HFF-Myc (cell line): ENCODE data around the gene GMPR2.

Experiments
- DNase-seq: peaks from one replicate; pipeline ENCODE4 v3.0.0-alpha.2; 2011; ENCODE audit warnings: low read depth; ENCODE audit errors: extremely low read depth
- H3K4me3 ChIP-seq: replicated peaks from 2 replicates; pipeline ENCODE4 v1.5.1; 2011; ENCODE audit warnings: low read depth, mild to moderate bottlenecking, control low read depth, low read length
- CTCF ChIP-seq: IDR thresholded peaks from 2 replicates; pipeline ENCODE4 v1.5.1; 2012; ENCODE audit warnings: mild to moderate bottlenecking, low read depth, low read length, control low read depth; ENCODE audit errors: missing control alignments

The GMPR2 gene

DNA sequence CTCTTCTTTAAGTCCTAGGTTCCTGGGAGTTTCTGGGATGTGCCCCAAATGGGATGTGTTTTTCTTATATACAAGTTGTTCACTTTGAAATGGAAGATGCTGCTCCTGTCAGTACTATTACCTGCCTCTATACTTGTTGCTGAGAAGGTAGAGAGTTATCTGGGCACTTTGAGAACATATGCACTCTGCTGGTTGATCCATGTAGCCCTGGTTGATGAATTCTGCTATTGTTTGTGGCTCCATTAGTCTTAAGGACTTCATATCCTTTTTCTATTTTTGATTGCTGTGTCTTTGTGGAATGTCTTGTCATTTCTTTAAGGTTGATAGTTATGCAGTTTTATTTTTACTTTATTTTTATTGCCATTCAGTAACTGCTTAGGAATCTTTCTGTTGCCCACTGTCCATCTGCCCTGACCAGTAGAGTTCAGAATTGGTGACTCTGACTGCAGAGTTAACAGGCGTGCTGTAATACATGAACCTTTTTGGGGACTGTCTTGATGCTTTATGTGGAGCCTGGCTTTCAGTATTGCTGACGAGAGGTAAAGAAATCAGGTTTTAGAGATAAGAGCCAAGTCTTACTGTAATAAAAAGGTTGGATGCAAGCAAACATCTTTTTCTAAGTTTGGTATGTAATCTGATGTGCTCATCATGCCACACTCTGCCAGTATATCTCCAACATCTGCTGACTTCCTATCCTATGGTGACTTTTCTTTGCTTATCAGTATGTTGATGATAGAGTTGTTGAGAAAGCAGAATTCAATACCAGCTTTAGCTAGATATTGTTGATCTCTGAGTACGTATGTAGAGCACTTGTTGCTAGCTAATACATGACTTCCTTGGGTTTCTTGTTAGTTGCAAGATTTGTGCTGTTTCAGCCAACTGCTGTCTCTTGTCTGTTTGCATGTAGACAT is 1.6 kb downstream of the GMPR2 start:
- DNase-seq, result no peak
- TF ChIP-seq CTCF, result no peak

GRCh38 chr14:24235804-24236688 is 3.3 kb downstream of the GMPR2 start:
- no peak for TF ChIP-seq CTCF
- H3K4me3 ChIP-seq, result no peak overlapping the region

More for the DNA sequence above, 1.6 kb downstream of the GMPR2 start:
- peak overlapping the region; percentile 92 for H3K4me3 ChIP-seq

DNA sequence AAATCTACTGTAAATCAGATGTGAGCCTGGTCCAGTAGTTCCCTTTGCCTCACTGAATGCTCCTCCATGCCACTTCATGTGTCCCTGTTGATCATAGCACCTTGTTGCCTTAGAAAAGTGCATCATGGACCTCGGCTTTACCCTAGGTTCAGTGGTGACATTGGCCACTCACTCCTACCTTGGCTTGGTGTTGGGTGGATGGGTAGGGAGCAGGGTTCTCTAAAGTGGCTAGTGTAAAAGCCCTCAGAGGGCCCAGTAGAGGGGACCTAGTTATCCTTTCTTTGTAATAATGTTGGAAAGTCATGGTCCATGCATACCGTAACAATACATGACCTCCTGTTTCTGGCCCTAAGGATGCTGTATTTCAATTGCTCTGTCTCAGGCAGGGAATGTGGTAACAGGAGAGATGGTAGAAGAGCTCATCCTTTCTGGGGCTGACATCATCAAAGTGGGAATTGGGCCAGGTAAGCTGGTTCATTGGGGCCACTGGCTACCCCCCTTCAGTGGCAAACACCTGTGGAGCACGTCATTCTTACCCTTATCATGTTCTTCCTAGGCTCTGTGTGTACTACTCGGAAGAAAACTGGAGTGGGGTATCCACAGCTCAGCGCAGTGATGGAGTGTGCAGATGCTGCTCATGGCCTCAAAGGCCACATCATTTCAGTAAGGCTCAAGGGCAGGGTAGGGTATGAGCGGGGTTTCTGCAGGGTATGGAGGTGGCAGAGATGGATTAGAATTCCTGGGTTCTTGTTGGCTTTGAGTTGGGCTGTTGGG is 4.1 kb downstream of the GMPR2 start:
- TF ChIP-seq CTCF, result no peak
- H3K4me3 ChIP-seq, result no peak overlapping the region
- DNase-seq, result no peak

More at GRCh38 chr14:24235804-24236688, 3.3 kb downstream of the GMPR2 start:
- DNase-seq, result no peak

DNA sequence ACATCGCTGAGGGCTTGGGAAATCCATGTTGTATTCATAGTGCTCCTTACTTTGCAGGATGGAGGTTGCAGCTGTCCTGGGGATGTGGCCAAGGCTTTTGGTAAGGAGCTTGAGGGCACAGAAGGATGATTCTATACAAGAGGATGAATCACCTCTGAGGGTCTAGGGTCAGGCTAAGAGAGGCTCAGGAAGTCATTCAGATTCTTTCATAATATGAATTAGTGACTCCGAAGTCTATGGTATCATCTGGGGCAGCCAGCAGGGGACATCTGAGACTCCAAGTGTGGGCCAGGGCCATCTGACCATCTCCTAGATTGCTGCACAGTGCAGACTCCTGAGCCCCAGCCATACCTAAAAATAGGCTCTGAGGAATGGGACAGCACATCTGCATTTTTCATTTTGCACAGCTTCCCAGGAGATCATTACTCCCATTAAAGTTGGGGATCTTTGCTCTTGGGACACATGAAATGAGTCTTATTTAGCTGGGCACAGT is 4.8 kb downstream of the GMPR2 start:
- no peak for DNase-seq
- no peak for TF ChIP-seq CTCF
- no peak overlapping the region for H3K4me3 ChIP-seq

- no peak for DNase-seq
- TF ChIP-seq CTCF, result no peak
Observed at GRCh38 chr14:24238123-24238522, 5.4 kb downstream of the GMPR2 start.

GRCh38 chr14:24238527-24239037 is 5.9 kb downstream of the GMPR2 start:
- H3K4me3 ChIP-seq, result no peak overlapping the region
- no peak for TF ChIP-seq CTCF
- DNase-seq, result no peak

More at GRCh38 chr14:24238123-24238522, 5.4 kb downstream of the GMPR2 start:
- H3K4me3 ChIP-seq, result no peak overlapping the region
